GM23248 (cell line): ENCODE data around the gene AURKB. TPM values are rescaled to one million over a fixed set of nuclear protein-coding genes. Genes with fewer than 3 reads are reported as not detected.
"Not testable (repeated sequence)": the region's sequence is repeated elsewhere in the genome, so short reads cannot be mapped to it uniquely, and the experiment has no call there.

Source experiments
- DNase-seq: peaks from one replicate; pipeline ENCODE4 v3.0.0-alpha.2; 2015
- H2AFZ ChIP-seq: fragments of 200-600 bp; sonication (generic); 2 replicates; pipeline ENCODE4 v1.6.1; 2016; ENCODE audit warnings: antibody characterized with exemption
- H3F3A ChIP-seq: fragments of 200-600 bp; sonication (generic); 2 replicates; pipeline ENCODE4 v1.6.1; 2016; ENCODE audit warnings: mild to moderate bottlenecking, antibody characterized with exemption, mixed run types; ENCODE audit not compliant: insufficient read depth
- H3K27ac ChIP-seq: fragments of 200-600 bp; sonication (generic); 2 replicates; pipeline ENCODE4 v1.5.1; 2016; ENCODE audit warnings: mild to moderate bottlenecking
- H3K27me3 ChIP-seq: fragments of 200-600 bp; sonication (generic); replicated peaks from 2 replicates; pipeline ENCODE4 v1.6.1; 2016; ENCODE audit warnings: mild to moderate bottlenecking; ENCODE audit not compliant: insufficient read depth
- H3K36me3 ChIP-seq: fragments of 200-600 bp; sonication (generic); 2 replicates; pipeline ENCODE4 v1.6.1; 2016; ENCODE audit warnings: low read depth, mild to moderate bottlenecking
- H3K4me1 ChIP-seq: fragments of 200-600 bp; sonication (generic); 2 replicates; pipeline ENCODE4 v1.6.1; 2016; ENCODE audit warnings: mild to moderate bottlenecking; ENCODE audit not compliant: insufficient read depth
- H3K4me2 ChIP-seq: fragments of 200-600 bp; sonication (generic); one replicate; pipeline ENCODE4 v1.6.1; 2016; ENCODE audit warnings: mild to moderate bottlenecking; ENCODE audit not compliant: unreplicated experiment
- H3K4me3 ChIP-seq: fragments of 200-600 bp; sonication (generic); 2 replicates; pipeline ENCODE4 v1.5.1; 2016; ENCODE audit warnings: mild to moderate bottlenecking
- H3K79me2 ChIP-seq: fragments of 200-600 bp; sonication (generic); 2 replicates; pipeline ENCODE4 v1.6.1; 2016; ENCODE audit warnings: mild to moderate bottlenecking; ENCODE audit not compliant: insufficient read depth
- H3K9ac ChIP-seq: fragments of 200-600 bp; sonication (generic); 2 replicates; pipeline ENCODE4 v1.6.1; 2016; ENCODE audit warnings: mild to moderate bottlenecking
- H3K9me2 ChIP-seq: fragments of 200-600 bp; sonication (generic); 2 replicates; pipeline ENCODE4 v1.6.1; 2016; ENCODE audit warnings: mixed run types, mild to moderate bottlenecking, moderate library complexity; ENCODE audit not compliant: insufficient read depth
- H3K9me3 ChIP-seq: fragments of 200-600 bp; sonication (generic); one replicate; pipeline ENCODE4 v1.6.1; 2017; ENCODE audit warnings: low read depth
- H4K20me1 ChIP-seq: fragments of 200-600 bp; sonication (generic); 2 replicates; pipeline ENCODE4 v1.6.0; 2016; ENCODE audit not compliant: insufficient read depth
- EZH2 ChIP-seq: fragments of 200-600 bp; sonication (generic); IDR thresholded peaks from 2 replicates; pipeline ENCODE4 v1.6.1; 2018; ENCODE audit warnings: antibody characterized with exemption, mild to moderate bottlenecking; ENCODE audit not compliant: insufficient read depth, poor library complexity, severe bottlenecking
- EZH2phosphoT487 ChIP-seq: fragments of 200-600 bp; sonication (generic); IDR thresholded peaks from 2 replicates; pipeline ENCODE4 v1.6.1; 2018; ENCODE audit warnings: antibody characterized with exemption, moderate library complexity, mild to moderate bottlenecking, low read depth; ENCODE audit not compliant: insufficient read depth
- WGBS, 2 experiments: methylation state at CpG; one replicate each; pipeline ENCODE4 v1.1.6; 2015 to 2017; ENCODE audit warnings: low lambda C conversion rate in 2 of 2, low coverage in 1 of 2; ENCODE audit errors: missing lambda C conversion rate in 2 of 2; 5-methylcytosine and 5-hydroxymethylcytosine counted together
- in situ Hi-C: fragments of 300-500 bp; cut with MboI; formaldehyde crosslinking; loops from 2 replicates; pipeline ENCODE4 v1.15.0; 2020
- polyA plus RNA-seq: library from polyadenylated mRNA; unstranded; fragments of >200 nt; fragmentation: Nextera tagmentation; extraction: Ambion mirVana; gene quantifications from 2 replicates; pipeline ENCODE4 v1.2.1, GENCODE V29; 2016
- total RNA-seq: library from RNA; depleted of rRNA; stranded (reverse); fragments of >200 nt; shearing (Covaris generic); gene quantifications from 2 replicates; pipeline ENCODE4 v1.2.3, GENCODE V29; 2014

The AURKB gene
- total and polyA plus RNA-seq, 2 experiments from 2014 or later = 18.4 to 24.1 TPM

- peaks cover 20% of the 10 kb centered on the region for H3F3A ChIP-seq
- H3K9me3 ChIP-seq = no peaks in the 10 kb centered on the region
- H3K36me3 ChIP-seq = no peaks in the 10 kb centered on the region
- peaks cover 13% of the 10 kb centered on the region for H3K79me2 ChIP-seq
- peak; percentile 96 for DNase-seq
- peak overlapping the region; percentile 68 for H3K4me3 ChIP-seq
- WGBS, 2 experiments = 0 to 1% methylated on average over 23 of the region's 23 CpGs
- H3K9me2 ChIP-seq = no peaks in the 10 kb centered on the region
- peaks cover 14% of the 10 kb centered on the region; the same call in 1 of the 2 replicates for H3K4me1 ChIP-seq
- H3K27ac ChIP-seq = peak overlapping the region; percentile 97
- TF ChIP-seq EZH2 (no peak), EZH2phosphoT487 (no peak)
- in situ Hi-C loops = no loop called here
- H3K4me2 ChIP-seq = peak overlapping the region; percentile 88
- no peaks in the 10 kb centered on the region for H4K20me1 ChIP-seq
- H2AFZ ChIP-seq = peak overlapping the region; percentile 81
- no peaks in the 10 kb centered on the region for H3K27me3 ChIP-seq
- peak overlapping the region; percentile 91 for H3K9ac ChIP-seq
Observed at GRCh38 chr17:8173056-8173870, 37.1 kb downstream of the AURKB start.

GRCh38 chr17:8170186-8170585, 40.2 kb downstream of the AURKB start:
- WGBS, 2 experiments = 84 to 89% methylated on average over 10 to 19 of the region's 19 CpGs

GRCh38 chr17:8167526-8167925, 42.8 kb downstream of the AURKB start:
- Histone ChIP-seq H3K9me2 (no peaks in the 10 kb centered on the region), H3K4me3 (no peak overlapping the region), H3K79me2 (peaks cover under 1% of the 10 kb centered on the region), H3K4me2 (no peak overlapping the region), H3K27ac (no peak overlapping the region), H3K9ac (no peak overlapping the region), H2AFZ (no peak overlapping the region), H3K36me3 (no peaks in the 10 kb centered on the region), H4K20me1 (no peaks in the 10 kb centered on the region), H3K9me3 (no peaks in the 10 kb centered on the region), H3K4me1 (peaks cover 25% of the 10 kb centered on the region), H3F3A (peaks cover 30% of the 10 kb centered on the region), H3K27me3 (no peaks in the 10 kb centered on the region)
- TF ChIP-seq EZH2phosphoT487 (no peak), EZH2 (no peak)
- no peak for DNase-seq
- in situ Hi-C loops = no loop called here
- WGBS, 2 experiments = 57 to 75% methylated on average over 3 of the region's 3 CpGs

More at GRCh38 chr17:8170186-8170585, 40.2 kb downstream of the AURKB start:
- H3K4me1 ChIP-seq, H3K79me2 ChIP-seq, in situ Hi-C loops, H3K9ac ChIP-seq, H3K36me3 ChIP-seq, H4K20me1 ChIP-seq, H3K27ac ChIP-seq, H2AFZ ChIP-seq, H3K9me3 ChIP-seq, H3K27me3 ChIP-seq, H3K4me3 ChIP-seq, H3K9me2 ChIP-seq, H3K4me2 ChIP-seq, DNase-seq: not testable (repeated sequence)
- peaks cover 27% of the 10 kb centered on the region for H3F3A ChIP-seq

GRCh38 chr17:8166731-8167130, 43.6 kb downstream of the AURKB start:
- H3K27ac ChIP-seq = peak overlapping the region; percentile 87; the same call in 1 of the 2 replicates
- no peaks in the 10 kb centered on the region for H3K9me3 ChIP-seq
- H3K36me3 ChIP-seq = no peaks in the 10 kb centered on the region
- H3K4me2 ChIP-seq = no peak overlapping the region
- DNase-seq = no peak
- peak overlapping the region; percentile 68; the same call in 1 of the 2 replicates for H3K9ac ChIP-seq
- TF ChIP-seq EZH2phosphoT487 = no peak
- WGBS, 2 experiments = 82 to 85% methylated on average over 6 of the region's 6 CpGs
- no peaks in the 10 kb centered on the region for H3K27me3 ChIP-seq
- no peak overlapping the region for H3K4me3 ChIP-seq
- no peaks in the 10 kb centered on the region for H4K20me1 ChIP-seq
- H3F3A ChIP-seq = peaks cover 26% of the 10 kb centered on the region
- peaks cover 9% of the 10 kb centered on the region for H3K79me2 ChIP-seq
- no peak overlapping the region for H2AFZ ChIP-seq
- peaks cover 26% of the 10 kb centered on the region for H3K4me1 ChIP-seq
- in situ Hi-C loops = no loop called here
- H3K9me2 ChIP-seq = no peaks in the 10 kb centered on the region
